ENCODE data around the gene MAN2B2.
"Not testable (repeated sequence)": the region's sequence is repeated elsewhere in the genome, so short reads cannot be mapped to it uniquely, and the experiment has no call there.

The MAN2B2 gene

DNA sequence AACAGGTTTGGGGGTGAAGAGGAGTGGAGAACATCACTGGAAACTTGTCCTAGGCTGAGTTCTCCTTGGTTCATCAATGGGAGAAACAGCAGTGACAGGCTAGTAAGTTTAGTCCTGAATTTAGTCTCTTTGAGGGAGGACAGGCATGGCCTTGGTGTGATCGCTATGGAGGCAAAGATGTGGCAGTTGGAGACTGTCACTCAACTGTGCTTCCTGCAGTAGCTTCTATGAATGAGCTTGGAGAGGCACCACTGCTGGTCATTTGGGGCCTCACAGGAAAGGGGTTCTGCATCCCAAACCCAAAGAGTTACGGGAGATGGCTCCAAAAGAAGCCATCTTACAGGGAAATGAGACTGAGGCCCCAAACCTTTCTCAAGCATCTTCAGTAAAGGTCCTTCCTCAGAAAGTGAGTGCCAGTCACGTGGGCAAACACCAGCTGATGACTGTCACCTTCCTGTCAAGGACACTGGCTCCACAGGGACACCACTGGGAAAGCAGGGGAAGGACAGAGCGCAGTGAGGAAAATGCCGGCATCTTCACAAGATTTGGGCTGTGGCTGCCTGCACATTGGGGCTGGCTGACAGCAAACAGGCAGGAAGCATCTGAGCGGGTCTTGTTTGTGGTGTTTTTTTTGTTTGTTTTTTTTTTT lies 72.7 kb downstream of the MAN2B2 start:
- no peak for DNase-seq

DNA sequence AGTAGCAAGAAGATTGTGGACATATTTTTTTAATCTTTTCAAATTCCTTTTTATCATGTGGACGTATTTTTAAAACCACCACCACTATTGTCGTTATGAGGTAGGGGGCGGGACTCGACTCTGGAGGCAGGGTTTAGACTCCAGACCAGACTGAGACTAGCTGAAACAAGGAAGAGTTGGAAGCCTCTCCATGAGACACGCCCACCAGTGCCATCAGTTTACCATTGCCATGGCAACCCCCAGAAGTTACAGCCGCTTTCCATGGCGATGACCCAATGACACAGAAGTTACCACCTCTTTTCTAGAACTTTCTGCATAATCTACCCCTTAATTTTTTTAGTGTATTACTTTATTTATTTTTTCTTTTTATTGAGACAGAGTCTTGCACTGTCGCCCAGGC lies 74.2 kb downstream of the MAN2B2 start:
- DNase-seq = no peak

DNA sequence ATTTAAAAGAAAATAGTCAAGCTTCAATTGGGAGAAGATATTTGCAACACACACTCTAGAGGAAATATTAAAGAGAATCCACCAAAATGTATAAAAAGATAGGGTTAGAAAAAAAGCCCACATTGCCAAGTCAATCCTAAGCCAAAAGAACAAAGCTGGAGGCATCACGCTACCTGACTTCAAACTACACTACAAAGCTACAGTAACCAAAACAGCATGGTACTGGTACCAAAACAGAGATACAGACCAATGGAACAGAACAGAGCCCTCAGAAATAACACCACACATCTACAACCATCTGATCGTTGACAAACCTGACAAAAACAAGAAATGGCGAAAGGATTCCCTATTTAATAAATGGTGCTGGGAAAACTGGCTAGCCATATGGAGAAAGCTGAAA lies 79.2 kb downstream of the MAN2B2 start:
- not testable (repeated sequence) for DNase-seq

DNA sequence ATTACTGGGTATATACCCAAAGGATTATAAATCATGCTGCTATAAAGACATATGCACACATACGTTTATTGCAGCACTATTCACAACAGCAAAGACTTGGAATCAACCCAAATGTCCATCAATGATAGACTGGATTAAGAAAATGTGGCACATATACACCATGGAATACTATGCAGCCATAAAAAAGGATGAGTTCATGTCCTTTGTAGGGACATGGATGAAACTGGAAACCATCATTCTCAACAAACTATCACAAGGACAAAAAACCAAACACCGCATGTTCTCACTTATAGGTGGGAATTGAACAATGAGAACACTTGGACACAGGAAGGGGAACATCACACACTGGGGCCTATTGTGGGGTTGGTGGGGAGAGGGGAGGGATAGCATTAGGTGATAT lies 80.3 kb downstream of the MAN2B2 start:
- DNase-seq = not testable (repeated sequence)

DNA sequence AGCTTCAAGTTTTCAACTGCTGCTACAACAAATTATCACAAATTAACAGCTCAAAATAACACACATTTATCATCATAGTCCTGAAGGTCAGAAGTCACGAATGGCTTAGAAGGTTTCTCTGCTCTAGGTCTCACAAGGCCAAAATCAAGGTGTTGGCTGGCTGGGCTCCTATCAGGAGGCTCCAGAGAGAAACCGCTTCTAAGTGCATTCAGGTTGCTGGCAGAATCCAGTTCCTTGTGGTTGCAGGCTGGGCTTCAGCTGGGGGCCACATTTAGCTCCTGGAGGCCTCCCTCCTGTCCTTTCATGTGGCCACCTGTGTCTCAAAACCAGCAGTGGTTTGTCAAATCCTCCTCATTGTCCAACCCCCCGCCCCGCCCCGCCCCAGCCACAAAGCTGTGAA lies 80.9 kb downstream of the MAN2B2 start:
- DNase-seq = no peak

DNA sequence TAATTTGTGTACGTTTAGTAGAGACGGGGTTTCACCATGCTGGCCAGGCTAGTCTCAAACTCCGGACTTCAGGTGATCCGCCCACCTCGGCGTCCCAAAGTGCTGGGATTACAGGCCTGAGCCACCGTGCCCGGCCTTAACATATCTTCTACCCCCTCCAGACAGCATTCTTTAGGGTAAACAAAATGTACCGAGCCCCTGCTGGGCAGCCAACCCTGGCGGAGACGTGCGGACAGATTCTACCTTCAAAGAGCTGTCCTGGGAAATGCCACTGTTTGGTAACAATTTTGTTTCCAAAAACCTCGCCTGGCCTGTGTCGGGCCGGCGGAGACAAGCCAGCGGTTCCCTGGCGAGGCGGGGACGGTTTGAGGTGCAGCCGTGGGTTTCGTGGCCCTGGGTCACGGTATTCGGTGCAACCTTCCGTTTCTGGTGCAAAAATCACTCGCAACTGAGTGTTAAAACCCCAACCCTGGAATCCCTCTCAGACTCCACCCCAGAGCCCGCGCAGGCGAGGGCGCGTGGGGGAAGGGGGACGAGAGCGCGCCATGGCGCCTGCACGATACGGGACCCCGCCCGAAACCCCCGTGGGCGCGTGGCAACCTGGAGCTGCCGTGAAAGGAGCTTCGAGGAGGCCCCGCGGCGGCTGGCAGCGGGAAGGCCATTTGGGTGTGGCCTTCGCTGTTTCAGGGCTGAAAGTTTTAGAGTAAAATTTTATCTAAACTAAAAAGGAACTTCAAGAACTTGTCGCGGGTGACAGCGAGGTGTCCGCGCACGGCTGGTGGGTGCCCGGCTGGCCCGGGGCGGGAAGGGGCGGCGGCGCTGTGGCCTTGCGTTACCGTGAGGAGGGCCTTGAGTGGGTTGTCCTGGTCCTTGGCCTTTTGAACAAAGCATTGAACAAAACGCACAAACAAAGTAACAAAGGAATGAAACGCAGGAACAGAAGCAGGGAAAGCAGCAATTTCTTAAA lies 82.5 kb downstream of the MAN2B2 start:
- no peak for DNase-seq

DNA sequence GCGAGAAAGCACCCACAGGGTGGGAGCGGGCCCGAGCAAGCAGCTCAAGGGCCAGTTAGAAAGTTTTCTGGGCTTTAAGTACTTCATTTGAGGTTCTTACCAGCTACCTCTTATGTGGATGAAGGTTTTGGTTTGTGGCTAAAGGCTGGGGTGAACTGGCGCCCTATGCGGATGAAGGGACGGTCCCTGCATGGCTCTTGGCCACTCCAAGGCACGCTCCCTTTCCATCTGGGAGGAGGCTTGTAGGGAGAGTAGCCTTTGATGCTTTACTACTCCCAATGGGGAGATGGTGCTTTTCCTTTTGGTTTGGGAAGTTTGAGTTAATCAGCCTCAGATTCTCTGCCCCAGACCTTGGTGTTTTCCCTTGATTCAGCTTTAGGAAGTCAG lies 83.2 kb downstream of the MAN2B2 start:
- no peak for DNase-seq

DNA sequence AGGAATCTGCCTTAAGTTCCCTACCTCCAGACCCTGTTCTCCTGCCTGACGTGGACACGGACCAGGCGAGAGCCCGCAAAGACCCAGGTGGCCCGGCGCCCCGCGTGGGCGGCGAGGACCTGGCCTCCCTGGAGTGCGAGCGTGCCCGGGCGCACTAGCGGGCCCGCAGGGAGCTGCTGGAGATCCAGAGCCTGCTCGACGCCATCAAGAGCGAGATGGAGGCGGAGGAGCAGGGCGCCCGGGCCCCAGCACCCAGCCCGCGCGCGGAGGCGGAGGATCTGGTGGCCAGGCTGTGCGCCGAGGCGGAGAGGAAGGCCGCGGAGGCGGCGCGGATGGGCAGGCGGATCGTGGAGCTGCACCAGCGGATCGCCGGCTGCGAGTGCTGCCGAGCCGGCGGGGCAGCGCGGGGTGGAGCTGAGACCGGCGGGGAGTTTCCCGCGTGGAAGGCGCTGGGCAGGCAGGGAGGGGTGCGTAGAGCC lies 83.6 kb downstream of the MAN2B2 start:
- DNase-seq = no peak

DNA sequence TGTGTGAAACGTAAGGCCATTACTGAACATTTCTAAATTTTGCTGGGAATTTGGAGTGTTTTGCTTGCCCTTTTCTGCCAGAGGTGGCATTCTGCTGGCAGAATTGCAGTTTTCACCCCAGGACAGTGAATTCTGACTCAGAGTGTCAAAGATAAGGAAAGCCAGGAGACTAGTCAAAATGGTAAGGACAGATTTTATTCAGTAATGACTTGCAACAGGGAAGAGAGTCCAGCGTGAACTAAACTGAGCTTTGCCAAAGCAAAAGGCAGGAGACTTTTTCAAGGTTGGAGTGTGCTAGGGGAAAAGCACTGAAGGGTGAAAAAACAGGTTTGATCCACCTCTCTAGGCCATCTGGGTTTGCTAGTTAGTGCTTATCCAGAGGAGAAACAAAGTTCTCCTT lies 84.9 kb downstream of the MAN2B2 start:
- DNase-seq = no peak

DNA sequence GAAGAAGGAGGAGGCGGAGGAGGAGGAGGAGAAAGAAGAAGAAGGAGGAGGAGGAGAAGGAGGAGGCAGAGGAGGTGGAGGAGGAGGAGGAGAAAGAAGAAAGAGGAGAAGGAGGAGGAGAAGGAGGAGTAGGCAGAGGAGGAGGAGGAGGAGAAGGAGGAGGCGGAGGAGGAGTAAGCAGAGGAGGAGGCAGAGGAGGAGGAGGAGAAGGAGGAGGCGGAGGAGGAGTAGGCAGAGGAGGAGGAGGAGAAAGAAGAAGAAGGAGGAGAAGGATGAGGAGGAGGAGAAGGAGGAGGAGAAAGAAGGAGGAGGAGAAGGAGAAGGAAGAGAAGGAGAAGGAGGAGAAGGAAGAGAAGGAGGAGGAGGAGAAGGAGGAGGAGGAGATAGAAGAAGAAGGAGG lies 85.4 kb downstream of the MAN2B2 start:
- DNase-seq = no peak

DNA sequence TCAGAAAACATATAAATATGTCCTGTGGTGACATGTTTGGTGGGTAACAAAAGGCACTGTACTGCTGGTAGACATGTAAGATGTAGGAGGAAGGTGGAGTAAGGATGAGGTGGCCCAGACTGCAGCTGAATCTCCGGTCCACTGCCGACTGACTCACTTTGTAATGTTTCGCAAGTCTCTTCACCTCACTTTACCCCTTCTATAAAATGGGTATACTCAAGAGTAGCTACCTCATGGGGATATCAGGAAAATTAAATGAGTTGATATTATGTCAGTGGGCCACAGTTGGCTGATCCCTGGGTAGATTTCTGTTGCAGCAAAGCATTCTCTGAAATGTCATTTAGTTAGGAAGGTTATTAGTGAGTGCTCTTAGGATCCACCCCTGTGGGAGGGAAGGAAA lies 87.6 kb downstream of the MAN2B2 start:
- no peak for DNase-seq

DNA sequence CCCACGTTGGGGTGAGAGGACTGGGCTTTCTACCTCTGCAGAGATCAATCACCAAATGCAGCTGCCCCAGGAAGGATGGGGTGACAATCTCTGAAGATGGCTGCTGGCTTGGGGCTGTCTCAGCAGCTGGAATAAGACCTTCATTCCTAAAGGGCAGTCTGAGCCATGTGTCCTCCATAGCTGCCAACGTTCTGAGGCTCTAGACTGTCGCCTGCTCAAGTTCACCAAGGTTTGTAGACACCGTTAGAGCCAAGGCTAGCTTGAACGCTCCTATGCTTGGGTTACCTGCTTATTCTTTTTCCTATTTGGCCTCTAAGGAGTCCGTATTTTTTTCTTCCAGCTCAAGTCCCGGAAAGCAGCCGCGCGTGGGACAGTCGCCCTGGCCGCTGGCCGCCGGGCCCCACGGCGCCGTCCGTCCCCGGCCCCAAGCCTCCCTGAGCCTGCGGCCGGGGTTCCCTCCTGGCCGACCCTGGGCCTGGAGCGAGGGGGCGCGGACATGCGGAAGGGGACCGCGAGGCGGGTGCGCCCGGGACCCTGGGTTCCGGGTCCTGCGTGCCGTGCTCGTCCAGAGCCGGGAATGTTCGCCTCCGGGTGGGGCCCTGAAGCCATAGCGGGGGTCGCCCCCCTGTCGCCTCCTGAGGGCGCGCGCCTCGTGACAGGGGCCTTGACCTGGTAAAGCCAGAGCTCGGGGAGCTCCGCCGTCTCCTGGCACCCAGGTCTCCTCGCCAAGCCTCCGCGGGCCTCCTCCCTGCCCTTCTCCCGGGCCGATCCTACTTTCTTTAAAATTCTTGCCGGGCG lies 88.8 kb downstream of the MAN2B2 start:
- no peak for DNase-seq

DNA sequence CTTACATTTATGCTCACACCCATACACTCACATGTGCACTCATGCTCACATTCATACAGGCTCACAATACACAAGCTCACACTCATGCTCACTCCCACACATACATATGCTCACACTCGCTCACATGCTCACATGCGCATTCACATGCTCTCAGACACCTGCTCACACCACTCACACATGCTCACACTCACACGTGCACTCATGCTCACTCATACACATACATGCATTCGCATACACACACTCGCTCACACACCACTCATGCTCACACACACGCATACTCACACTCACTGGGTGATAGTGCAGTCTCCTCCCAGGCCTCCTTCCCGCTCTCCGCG lies 90.3 kb downstream of the MAN2B2 start:
- DNase-seq = no peak

DNA sequence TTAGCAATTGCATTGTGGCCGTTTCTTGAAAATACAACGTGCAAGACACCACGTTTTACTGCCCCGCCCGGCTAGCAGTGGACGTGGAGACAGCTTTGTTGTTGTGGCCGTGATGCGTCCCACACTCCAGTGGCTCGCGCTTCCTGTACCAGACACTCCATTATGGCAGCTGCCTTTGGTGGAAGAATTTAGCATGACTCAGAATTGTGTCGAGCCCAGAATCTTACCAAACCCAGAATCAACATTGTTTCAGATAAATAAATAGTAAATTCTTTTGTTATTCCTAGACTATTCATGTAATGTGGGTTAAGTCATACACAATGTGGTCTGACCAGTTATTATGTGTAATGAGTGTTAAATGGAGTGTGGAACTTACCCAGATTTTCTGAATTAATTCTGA lies 93.4 kb downstream of the MAN2B2 start:
- DNase-seq = no peak

DNA sequence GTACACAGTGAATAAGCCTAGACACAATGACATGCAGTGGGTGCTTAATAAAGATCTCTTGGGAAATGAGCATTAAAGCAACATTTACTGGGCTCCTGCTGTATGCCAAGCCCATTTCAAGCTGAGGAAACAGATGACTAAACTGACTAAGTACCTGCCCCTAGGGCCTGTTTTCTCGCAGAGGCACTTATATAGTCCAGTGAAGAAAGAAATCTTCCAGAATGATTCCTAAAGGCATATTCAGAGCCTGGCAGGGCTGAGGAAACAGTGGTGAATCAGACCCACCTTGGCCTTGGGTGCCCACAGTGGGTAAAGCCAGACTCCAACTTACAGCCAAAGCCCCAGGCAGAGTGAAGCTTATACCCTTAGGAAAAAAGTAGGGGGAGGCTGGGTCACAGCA lies 96.7 kb downstream of the MAN2B2 start:
- DNase-seq = no peak

DNA sequence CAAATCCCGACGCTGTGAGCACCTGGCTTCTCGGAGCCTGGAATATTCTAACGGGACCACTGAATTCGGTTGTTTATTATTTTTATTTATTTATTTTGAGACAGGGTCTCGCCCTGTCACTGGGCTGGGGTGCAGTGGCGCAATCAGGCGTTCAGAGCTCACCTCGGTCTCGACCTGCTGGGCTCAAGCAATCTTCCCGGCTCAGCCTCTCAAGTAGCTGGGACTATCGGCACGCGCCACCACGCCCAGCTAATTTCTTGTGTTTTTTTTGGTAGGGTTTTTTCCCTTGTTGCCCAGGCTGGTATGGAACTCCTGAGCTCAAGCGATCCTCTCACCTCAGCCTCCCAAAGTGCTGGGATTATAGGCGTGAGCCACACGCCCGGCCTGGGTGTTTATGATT lies 97.1 kb downstream of the MAN2B2 start:
- DNase-seq = no peak

DNA sequence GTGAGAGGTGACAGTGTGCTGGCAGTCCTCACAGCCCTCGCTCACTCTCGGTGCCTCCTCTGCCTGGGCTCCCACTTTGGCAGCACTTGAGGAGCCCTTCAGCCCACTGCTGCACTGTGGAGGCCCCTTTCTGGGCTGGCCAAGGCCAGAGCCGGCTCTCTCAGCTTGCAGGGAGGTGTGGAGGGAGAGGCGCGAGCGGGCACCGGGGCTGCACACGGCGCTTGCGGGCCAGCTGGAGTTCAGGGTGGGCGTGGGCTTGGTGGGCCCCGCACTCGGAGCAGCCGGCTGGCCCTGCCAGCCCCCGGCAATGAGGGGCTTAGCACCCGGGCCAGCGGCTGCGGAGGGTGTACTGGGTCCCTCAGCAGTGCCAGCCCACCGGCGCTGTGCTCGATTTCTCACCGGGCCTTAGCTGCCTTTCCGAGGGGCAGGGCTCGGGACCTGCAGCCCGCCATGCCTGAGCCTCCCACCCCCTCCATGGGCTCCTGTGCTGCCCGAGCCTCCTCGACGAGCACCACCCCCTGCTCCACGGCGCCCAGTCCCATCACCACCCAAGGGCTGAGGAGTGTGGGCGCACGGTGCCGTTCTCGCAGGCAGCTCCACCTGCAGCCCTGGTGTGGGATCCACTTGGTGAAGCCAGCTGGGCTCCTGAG lies 97.7 kb downstream of the MAN2B2 start:
- DNase-seq = not testable (repeated sequence)
